Mesenchymal stem cell (in vitro differentiated cells and primary cell): ENCODE data around the gene PI16.

Experiments
- DNase-seq: peaks from one replicate; pipeline ENCODE4 v3.0.0-alpha.2; 2013
- H2AFZ ChIP-seq: one replicate; pipeline ENCODE4 v1.6.1; 2013; ENCODE audit warnings: low read depth, mild to moderate bottlenecking, control low read depth, inconsistent platforms, low read length, moderate library complexity
- H2AK5ac ChIP-seq: 2 replicates; pipeline ENCODE4 v1.6.1; 2013; ENCODE audit warnings: low read length, moderate library complexity, mild to moderate bottlenecking, inconsistent platforms; ENCODE audit not compliant: severe bottlenecking
- H2BK120ac ChIP-seq: one replicate; pipeline ENCODE4 v1.6.1; 2013; ENCODE audit warnings: low read depth, mild to moderate bottlenecking, inconsistent platforms, low read length, moderate library complexity
- H2BK12ac ChIP-seq, 2 experiments: one replicate each; pipeline ENCODE4 v1.6.1; 2013; ENCODE audit warnings: inconsistent platforms in 2 of 2, low read length in 2 of 2, mild to moderate bottlenecking in 2 of 2, moderate library complexity in 2 of 2, control low read depth in 1 of 2
- H2BK15ac ChIP-seq: one replicate; pipeline ENCODE4 v1.6.1; 2013; ENCODE audit warnings: mild to moderate bottlenecking, low read depth, inconsistent platforms; ENCODE audit not compliant: poor library complexity, severe bottlenecking
- H2BK5ac ChIP-seq: 2 replicates; pipeline ENCODE4 v1.6.1; 2013; ENCODE audit warnings: low read depth, mild to moderate bottlenecking, low read length, control low read depth, inconsistent platforms; ENCODE audit not compliant: poor library complexity, severe bottlenecking
- H3K14ac ChIP-seq, 2 experiments: one replicate each; pipeline ENCODE4 v1.6.1; 2013; ENCODE audit warnings: inconsistent platforms in 2 of 2, low read length in 2 of 2, control low read depth in 1 of 2, mild to moderate bottlenecking in 1 of 2, moderate library complexity in 1 of 2
- H3K18ac ChIP-seq, 2 experiments: one replicate each; pipeline ENCODE4 v1.6.1; 2013; ENCODE audit warnings: inconsistent platforms in 2 of 2, low read length in 2 of 2, control low read depth in 1 of 2, low read depth in 1 of 2, mild to moderate bottlenecking in 1 of 2
- H3K23ac ChIP-seq, 2 experiments: one replicate each; pipeline ENCODE4 v1.6.1; 2013; ENCODE audit warnings: inconsistent platforms in 2 of 2, low read length in 2 of 2, mild to moderate bottlenecking in 2 of 2, moderate library complexity in 2 of 2, control low read depth in 1 of 2
- H3K27ac ChIP-seq: 2 replicates; pipeline ENCODE4 v1.5.1; 2013; ENCODE audit warnings: mild to moderate bottlenecking, moderate library complexity, low read length, control low read depth, inconsistent platforms; ENCODE audit not compliant: poor library complexity, severe bottlenecking
- H3K27me3 ChIP-seq, 2 experiments: 2 replicates each; pipeline versions ENCODE4 v1.6.1 to v1.7.0; 2013; ENCODE audit warnings: low read length in 2 of 2, mild to moderate bottlenecking in 2 of 2, moderate library complexity in 2 of 2, control low read depth in 1 of 2, inconsistent platforms in 1 of 2; ENCODE audit not compliant: control insufficient read depth in 1 of 2, insufficient read depth in 1 of 2
- H3K36me3 ChIP-seq, 2 experiments: 2 replicates each; pipeline versions ENCODE4 v1.6.1 to v1.7.0; 2013; ENCODE audit warnings: low read length in 2 of 2, control low read depth in 1 of 2, inconsistent platforms in 1 of 2, low read depth in 1 of 2, mild to moderate bottlenecking in 1 of 2; ENCODE audit not compliant: insufficient read depth in 2 of 2, control insufficient read depth in 1 of 2
- H3K4ac ChIP-seq, 2 experiments: one replicate each; pipeline ENCODE4 v1.6.1; 2013; ENCODE audit warnings: inconsistent platforms in 2 of 2, low read length in 2 of 2, mild to moderate bottlenecking in 2 of 2, moderate library complexity in 2 of 2, control low read depth in 1 of 2, low read depth in 1 of 2
- H3K4me1 ChIP-seq: 2 replicates; pipeline ENCODE4 v1.6.1; 2013; ENCODE audit warnings: low read depth, low read length, control low read depth; ENCODE audit not compliant: control insufficient read depth, insufficient read depth
- H3K4me2 ChIP-seq: 2 replicates; pipeline ENCODE4 v1.6.1; 2013; ENCODE audit warnings: low read length, mild to moderate bottlenecking, inconsistent platforms; ENCODE audit not compliant: poor library complexity, severe bottlenecking
- H3K4me3 ChIP-seq, 2 experiments: 2 replicates each; pipeline versions ENCODE4 v1.5.1 to v1.7.0; 2013; ENCODE audit warnings: low read length in 2 of 2, mild to moderate bottlenecking in 2 of 2, control low read depth in 1 of 2, low read depth in 1 of 2; ENCODE audit not compliant: insufficient read depth in 1 of 2
- H3K79me1 ChIP-seq: replicated peaks from 2 replicates; pipeline ENCODE4 v1.6.1; 2013; ENCODE audit warnings: mild to moderate bottlenecking, control low read depth, low read length, inconsistent platforms; ENCODE audit not compliant: poor library complexity, severe bottlenecking
- H3K9ac ChIP-seq: 2 replicates; pipeline ENCODE4 v1.7.0; 2013; ENCODE audit warnings: mild to moderate bottlenecking, low read length, moderate library complexity
- H3K9me3 ChIP-seq: 2 replicates; pipeline ENCODE4 v1.7.0; 2013; ENCODE audit warnings: mild to moderate bottlenecking, low read length; ENCODE audit not compliant: control insufficient read depth
- H4K8ac ChIP-seq: one replicate; pipeline ENCODE4 v1.6.1; 2013; ENCODE audit warnings: inconsistent platforms, mild to moderate bottlenecking, low read length, moderate library complexity
- H4K91ac ChIP-seq: one replicate; pipeline ENCODE4 v1.6.1; 2013; ENCODE audit warnings: mild to moderate bottlenecking, low read length, inconsistent platforms
- WGBS: methylation state at CpG from one replicate; pipeline ENCODE4 v1.1.7; 2013; ENCODE audit warnings: mixed read lengths; 5-methylcytosine and 5-hydroxymethylcytosine counted together

Gene PI16

GRCh38 chr6:36998723-36999038, 44.1 kb downstream of the PI16 start:
- H3K23ac ChIP-seq, result no peak overlapping the region
- no peak overlapping the region for H3K4me2 ChIP-seq
- no peaks in the 10 kb centered on the region for H3K36me3 ChIP-seq
- peaks cover 18 to 35% of the 10 kb centered on the region in 2 experiments for H3K27me3 ChIP-seq
- no peak overlapping the region for H3K27ac ChIP-seq
- H2AK5ac ChIP-seq, result peak overlapping the region; percentile 26
- H2BK120ac ChIP-seq, result no peak overlapping the region
- WGBS, result 83% methylated on average over 8 of the region's 8 CpGs
- no peaks in the 10 kb centered on the region for H3K79me1 ChIP-seq
- no peak overlapping the region for H3K4me3 ChIP-seq
- DNase-seq, result no peak
- H4K8ac ChIP-seq, result no peak overlapping the region
- no peak overlapping the region for H2BK12ac ChIP-seq
- no peak overlapping the region for H3K9ac ChIP-seq
- H3K9me3 ChIP-seq, result no peaks in the 10 kb centered on the region
- H3K4me1 ChIP-seq, result peaks cover 23% of the 10 kb centered on the region
- H3K4ac ChIP-seq, result no peak overlapping the region
- no peak overlapping the region for H2BK15ac ChIP-seq
- no peak overlapping the region for H3K18ac ChIP-seq
- H2BK5ac ChIP-seq, result no peak overlapping the region
- H2AFZ ChIP-seq, result no peak overlapping the region
- H4K91ac ChIP-seq, result no peak overlapping the region
- H3K14ac ChIP-seq, result no peak overlapping the region

GRCh38 chr6:36999061-36999750, 44.7 kb downstream of the PI16 start:
- Histone ChIP-seq H2BK15ac (no peak overlapping the region), H2BK12ac (no peak overlapping the region), H4K8ac (no peak overlapping the region), H3K79me1 (no peaks in the 10 kb centered on the region), H3K4ac (no peak overlapping the region), H3K27ac (no peak overlapping the region), H3K27me3 (peaks cover 18 to 35% of the 10 kb centered on the region in 2 experiments), H3K36me3 (no peaks in the 10 kb centered on the region), H3K4me2 (no peak overlapping the region), H2BK120ac (no peak overlapping the region), H3K18ac (no peak overlapping the region), H3K9ac (no peak overlapping the region), H2AFZ (no peak overlapping the region), H3K23ac (no peak overlapping the region), H3K14ac (no peak overlapping the region), H4K91ac (no peak overlapping the region), H3K4me1 (peaks cover 28% of the 10 kb centered on the region), H2BK5ac (no peak overlapping the region), H3K9me3 (no peaks in the 10 kb centered on the region), H3K4me3 (no peak overlapping the region), H2AK5ac (peak overlapping the region; percentile 26)
- no peak for DNase-seq
- 83% methylated on average over 13 of the region's 15 CpGs for WGBS

GRCh38 chr6:36999751-37000125, 45.2 kb downstream of the PI16 start:
- no peaks in the 10 kb centered on the region for H3K79me1 ChIP-seq
- no peak overlapping the region for H2BK12ac ChIP-seq
- H4K91ac ChIP-seq, result no peak overlapping the region
- no peak overlapping the region for H2BK120ac ChIP-seq
- H3K27ac ChIP-seq, result no peak overlapping the region
- H3K36me3 ChIP-seq, result no peaks in the 10 kb centered on the region
- no peak overlapping the region for H2AK5ac ChIP-seq
- no peak overlapping the region for H2AFZ ChIP-seq
- H2BK15ac ChIP-seq, result no peak overlapping the region
- H3K4me1 ChIP-seq, result peaks cover 29% of the 10 kb centered on the region
- 76% methylated on average over 2 of the region's 4 CpGs for WGBS
- peaks cover 18 to 35% of the 10 kb centered on the region in 2 experiments for H3K27me3 ChIP-seq
- no peak overlapping the region for H3K4me3 ChIP-seq
- no peak overlapping the region for H3K9ac ChIP-seq
- no peak overlapping the region for H2BK5ac ChIP-seq
- no peak overlapping the region for H3K4ac ChIP-seq
- H4K8ac ChIP-seq, result no peak overlapping the region
- H3K9me3 ChIP-seq, result no peaks in the 10 kb centered on the region
- DNase-seq, result no peak
- no peak overlapping the region for H3K14ac ChIP-seq
- no peak overlapping the region for H3K18ac ChIP-seq
- H3K23ac ChIP-seq, result no peak overlapping the region
- no peak overlapping the region for H3K4me2 ChIP-seq

GRCh38 chr6:37004044-37004980, 49.8 kb downstream of the PI16 start:
- Histone ChIP-seq H3K9me3 (no peaks in the 10 kb centered on the region), H3K9ac (no peak overlapping the region), H4K91ac (no peak overlapping the region), H2BK5ac (no peak overlapping the region), H3K23ac (no peak overlapping the region), H2AK5ac (peak overlapping the region; percentile 22), H3K4me2 (no peak overlapping the region), H2AFZ (no peak overlapping the region), H3K36me3 (no peaks in the 10 kb centered on the region), H3K14ac (no peak overlapping the region), H3K79me1 (no peaks in the 10 kb centered on the region), H2BK15ac (no peak overlapping the region), H3K4me3 (no peak overlapping the region), H3K27me3 (peaks cover 6 to 26% of the 10 kb centered on the region in 2 experiments), H3K4ac (no peak overlapping the region), H3K27ac (no peak overlapping the region), H4K8ac (no peak overlapping the region), H3K18ac (no peak overlapping the region), H2BK12ac (no peak overlapping the region), H3K4me1 (peaks cover 35% of the 10 kb centered on the region), H2BK120ac (no peak overlapping the region)
- DNase-seq, result no peak
- WGBS, result 83% methylated on average over 11 of the region's 11 CpGs
